GM21786 (cell line): ENCODE data around the gene XPO6.

Source experiments
- ATAC-seq: cut with Tn5 transposase; IDR thresholded peaks from one replicate; pipeline ENCODE4 v1.9.1; 2021; ENCODE audit not compliant: unreplicated experiment

Gene XPO6

DNA sequence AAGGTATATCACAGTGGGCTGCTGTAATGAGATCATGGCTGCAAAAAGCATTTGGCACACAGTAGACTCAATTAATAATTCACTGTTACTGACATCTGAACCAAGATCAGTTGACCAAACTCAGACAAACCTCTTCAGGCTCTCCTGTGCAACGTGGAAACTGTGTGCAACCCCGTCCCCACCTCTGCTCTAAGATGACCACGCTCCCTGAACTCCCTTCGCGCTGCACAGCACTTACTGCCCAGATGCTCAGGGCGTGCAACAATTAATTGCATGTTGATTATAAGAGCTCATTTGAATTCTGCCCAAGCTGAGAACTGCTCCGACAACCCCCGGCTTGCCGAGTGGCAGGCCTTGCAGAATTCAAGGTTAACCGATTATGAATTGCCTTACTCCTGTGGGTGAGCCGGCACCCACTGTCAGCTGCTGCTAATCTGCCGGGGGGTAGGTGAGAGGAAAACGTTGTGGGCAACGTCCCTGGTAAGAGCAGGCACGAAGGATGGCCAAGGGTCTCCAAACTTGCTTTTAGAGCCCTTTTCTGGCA is 147.0 kb downstream of the XPO6 start:
- ATAC-seq, result no peak

DNA sequence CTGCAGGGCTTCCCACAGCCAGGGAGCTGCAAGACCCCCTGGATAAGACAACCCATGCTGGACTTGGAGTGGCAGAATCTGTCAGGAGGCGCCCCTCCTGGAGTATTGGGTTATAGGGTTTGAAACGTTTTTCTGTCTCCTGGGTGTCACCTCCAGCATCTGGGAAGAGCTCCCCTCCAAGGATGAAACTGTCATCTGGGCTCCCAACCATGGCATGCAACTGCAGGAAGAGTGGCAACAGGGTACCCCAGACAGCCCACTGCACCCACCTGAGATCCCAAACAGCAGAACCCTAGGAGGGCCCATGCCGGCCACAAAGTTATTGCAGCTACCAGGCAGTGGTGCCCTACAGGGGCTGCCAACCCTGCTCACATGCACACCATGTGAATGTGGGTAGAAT is 147.6 kb downstream of the XPO6 start:
- no peak for ATAC-seq

DNA sequence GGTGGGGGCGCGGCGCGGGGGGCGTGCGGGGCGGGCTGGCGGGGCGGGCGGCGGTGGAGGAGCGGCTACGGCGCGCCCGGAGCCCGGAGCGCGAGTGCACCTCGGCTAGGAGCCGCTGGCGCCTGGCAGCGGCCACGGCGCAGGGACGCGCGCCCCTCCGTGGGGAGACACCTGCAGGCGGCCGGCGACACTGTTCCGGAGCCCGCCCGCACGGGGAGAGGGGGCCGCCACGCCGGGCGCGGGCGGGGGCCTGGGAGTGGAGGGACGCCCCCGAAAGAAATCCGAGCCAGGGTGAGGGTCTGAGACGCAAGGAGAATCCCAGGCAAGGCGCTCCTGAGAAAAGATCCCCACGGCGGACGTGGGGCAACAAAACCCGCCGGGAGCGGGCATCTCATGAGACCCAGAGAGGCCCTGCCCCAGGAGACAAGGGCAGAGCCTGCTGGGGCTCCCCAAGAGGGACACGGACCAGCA is 148.1 kb downstream of the XPO6 start, which contains the start of gene GSG1L:
Gene GSG1L, minus strand, starts transcription at position 124 of the 471 bp plus-strand sequence. CDS start 290 bp downstream, outside the sequence.
- no peak for ATAC-seq

DNA sequence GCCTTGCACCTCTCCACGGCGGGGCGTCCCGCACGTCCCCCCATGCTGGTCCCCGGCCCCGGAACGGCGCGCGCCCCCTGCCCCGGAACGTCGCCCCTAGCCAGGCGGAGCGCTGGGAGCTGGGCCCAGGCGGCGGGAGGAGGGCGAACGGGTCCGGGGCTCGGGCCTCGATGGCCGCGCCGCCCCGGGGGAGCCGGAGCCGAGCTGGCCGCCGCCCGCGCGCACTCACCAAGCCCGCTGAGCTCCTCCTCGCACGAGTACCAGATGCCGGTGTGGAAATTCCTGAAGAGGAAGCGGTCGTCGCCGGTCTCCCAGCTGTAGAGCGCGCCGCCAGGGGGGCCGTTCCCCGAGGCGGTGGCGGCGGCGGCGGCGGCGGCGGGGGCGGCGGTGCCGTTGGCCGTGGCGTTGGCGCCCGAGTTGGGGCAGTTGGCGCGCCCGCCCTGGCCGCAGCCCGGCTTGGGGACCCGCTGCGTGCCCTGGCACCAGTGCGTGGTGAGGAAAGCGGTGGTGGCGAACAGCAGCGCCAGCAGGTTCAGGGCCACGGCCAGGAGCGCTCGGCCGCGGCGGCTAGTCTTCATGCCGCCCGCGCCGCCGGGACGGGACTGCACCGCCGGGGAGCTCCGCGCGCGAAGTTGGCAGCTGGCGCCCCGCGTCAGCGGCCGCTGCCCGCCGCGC is 148.8 kb downstream of the XPO6 start:
- no peak for ATAC-seq

DNA sequence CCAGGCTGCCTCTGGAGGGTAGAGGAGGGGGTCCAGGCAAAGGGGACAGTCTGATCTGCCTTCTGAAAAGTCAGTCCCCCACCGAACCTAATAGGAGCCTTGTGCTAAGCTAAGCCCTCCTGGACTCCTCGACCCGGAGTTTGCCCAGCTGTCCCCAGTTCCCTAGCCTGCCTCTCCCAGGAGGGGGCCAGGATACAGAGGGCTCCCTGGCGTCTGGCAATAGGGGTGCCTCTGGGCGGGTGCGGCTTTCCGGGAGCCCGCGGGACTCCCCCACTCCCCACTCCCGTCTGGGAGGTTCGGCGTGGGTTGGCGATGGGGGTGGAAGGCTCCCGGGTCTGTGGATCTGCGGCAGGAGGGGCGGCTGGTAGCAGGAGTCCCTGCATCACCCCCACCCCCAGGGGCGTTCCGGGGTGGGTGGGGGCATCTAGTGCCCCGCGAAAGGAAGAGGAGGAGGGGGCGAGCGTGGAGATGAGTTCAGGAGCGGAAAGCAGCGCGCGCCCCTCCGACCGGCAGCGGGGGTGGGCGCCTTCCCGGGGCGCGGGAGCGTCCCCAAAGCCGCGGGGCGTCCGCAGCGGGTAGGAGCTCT is 149.4 kb downstream of the XPO6 start:
- ATAC-seq, result no peak

DNA sequence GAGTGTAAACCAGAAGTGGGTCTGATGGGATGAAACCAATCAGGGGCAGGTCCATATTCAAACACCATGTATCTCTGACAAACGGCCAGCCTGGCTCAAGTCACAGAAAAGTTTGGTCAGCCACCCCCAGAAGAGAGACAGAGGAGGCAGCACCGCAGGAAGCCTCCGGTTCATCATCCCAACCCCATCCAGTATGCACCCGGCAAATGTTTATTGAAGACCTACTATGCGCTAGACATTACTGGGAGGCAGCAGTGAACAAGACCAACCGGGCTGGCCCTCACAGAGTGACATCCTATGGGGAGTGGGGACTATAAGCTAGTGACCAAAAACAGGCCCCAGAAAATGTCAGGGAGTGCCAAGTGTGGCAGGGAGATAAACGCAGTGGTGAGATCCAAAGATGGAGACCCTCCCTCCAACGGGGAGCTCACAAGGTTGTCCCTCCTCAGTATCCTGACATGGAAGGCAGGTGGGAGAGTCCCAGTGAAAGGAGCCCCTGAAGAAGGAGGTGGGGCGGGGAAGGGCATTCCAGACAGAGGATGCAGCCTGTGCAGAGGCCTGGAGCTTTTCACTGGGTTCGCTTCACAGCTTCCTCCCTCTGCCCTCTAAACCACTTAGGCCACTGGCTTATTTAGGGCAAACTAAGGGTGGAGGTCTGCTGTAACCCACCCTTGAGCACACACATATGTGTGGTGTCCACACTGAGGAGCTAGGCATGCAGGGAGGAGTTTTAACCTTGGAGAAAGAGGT is 150.2 kb downstream of the XPO6 start:
- ATAC-seq, result no peak

DNA sequence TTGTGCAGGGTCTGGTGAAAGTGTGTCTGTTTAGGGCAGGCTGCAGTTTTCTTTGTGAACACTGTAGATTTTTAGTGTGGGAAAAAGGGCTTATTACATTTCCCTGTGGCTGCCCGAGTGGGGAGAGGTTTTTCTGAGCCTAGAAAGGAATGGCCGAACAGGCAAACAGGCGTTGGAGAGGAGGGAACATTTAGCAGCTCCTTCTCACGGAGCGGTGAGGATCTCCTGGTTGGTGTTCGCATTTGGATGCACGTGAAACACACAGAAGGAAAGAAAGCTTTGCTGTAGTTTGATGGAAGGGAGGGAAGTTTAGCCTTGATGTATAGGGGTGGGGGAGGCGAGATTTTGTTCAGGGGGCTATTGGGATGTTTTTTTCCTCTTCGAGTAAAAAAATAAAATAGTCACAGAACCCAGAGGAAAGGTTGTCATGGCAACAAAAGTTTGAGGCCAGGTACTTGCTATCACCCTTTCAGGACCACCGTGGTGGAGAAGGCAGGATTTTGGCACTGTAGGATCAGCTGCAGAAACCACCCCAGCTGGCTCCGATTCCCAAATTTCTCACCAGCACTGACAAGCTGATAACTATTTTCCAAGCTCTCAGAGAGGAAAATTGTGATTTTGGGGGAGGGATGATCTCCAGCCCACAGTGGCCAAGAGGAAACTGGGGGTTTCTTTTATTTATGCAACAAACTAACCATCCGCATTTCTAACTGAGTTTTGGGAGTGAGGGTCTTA is 151.8 kb downstream of the XPO6 start:
- ATAC-seq, result no peak

DNA sequence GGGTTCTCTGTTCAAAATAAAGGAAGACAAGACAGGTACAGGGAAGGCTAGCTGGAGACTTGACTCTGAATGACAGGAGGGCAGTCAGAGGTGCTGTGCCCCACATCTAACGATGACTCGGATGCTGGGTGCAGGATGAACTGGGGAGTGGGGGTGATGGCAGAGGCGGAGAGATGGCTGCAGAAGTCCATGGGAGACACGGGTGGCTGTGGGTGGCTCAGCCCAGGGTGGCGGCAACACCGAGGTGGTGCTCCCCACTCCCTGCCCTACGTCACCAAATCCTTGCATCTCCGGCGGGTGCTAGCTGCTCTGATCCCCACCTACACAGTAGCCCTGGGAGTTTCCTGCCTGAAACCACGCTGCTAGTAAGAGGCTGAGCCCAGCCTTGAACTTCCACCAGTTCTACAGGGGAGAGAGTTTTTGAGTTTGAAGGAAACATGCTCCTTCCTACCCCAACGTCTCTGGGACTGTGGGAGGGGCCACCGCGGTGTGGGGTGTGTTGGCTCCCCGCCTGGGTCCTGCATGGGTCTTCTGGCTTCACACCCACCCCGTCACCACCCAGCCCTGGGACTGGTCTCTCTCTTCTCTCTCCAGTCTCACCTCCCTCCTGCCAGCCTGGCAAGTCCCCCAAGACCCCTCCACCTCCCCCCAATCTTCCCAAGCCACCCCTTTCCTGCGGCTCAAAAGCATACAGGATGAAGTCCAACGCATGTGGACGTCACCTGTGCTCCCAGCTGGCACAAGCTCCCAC is 152.8 kb downstream of the XPO6 start:
- no peak for ATAC-seq

DNA sequence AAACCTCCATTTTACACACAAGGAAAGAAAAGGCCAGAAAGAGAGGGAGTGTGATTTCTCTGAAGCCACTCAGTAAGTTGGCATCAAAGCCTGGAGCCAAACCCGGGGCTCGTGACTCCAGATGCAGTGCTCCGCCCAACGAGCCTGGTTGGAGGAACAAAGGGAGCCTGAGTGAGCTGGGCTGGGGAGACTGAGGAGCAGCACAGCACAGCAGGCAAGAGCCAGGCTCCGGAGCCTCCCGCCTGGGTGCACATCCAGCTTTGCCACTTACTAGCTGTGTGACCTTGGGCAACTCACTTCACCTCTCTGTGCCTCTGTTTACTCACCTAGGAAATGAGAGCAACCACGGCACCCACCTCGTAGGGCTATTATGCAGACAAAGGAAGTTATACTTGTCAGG is 153.8 kb downstream of the XPO6 start:
- no peak for ATAC-seq

DNA sequence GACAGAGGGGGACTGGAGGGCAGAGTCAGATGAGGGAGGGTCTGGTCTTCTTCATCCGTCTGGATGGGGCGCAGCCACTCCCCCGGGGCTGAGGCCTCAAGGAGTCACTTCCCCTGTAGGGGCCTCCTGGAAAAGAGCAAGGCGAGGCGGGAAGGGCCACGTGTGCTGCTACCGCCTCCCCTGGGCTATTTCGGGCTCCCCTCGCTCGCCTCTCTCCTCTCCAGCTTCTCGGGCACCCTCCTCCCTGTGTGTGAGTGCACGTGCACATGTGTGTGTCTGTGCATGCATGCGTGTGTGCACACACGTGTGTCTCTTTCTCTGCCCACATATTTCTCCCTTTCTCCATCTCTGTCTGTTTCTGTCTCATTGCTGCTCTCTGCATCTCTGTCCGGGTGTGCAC is 158.3 kb downstream of the XPO6 start:
- no peak for ATAC-seq

DNA sequence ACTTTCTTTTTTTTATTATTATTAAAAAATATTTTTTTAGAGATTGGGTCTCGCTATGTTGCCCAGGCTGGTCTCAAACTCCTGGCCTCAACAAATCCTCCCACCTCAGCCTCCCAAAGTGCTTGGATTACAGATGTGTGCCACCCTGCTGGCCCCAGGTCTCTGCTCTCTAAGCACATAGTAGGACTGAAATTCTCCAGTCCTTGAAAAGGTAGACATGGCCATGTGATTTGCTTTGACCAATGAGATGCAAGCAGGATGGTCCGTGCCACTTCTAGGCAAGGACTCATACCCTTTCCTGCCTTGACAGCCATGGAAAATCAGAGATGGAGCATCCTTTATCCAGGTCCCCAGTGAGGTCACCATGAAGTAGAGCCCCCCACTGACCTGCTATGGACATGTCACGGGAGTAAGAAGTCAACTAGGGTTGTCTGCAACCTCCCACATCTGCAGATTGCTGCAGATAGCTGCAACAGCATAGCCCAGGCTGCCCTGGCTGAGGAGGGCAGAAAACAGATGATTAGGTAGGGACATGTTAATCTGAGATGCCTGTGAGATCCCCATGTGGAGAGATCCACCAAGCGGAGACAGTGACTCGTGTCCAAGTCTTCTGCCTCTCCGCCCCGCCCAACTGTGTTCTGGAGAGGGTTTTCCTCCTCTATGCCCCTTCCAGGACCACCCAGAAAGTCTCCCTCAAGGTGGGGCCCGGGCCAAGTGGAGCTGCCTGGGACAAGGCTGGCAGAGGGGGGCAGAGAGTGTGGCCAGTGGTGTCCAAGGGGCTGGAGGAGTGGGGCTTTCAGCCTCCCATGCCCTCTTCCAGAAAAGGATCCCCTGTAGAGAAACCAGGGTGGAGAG is 159.3 kb downstream of the XPO6 start:
- no peak for ATAC-seq

DNA sequence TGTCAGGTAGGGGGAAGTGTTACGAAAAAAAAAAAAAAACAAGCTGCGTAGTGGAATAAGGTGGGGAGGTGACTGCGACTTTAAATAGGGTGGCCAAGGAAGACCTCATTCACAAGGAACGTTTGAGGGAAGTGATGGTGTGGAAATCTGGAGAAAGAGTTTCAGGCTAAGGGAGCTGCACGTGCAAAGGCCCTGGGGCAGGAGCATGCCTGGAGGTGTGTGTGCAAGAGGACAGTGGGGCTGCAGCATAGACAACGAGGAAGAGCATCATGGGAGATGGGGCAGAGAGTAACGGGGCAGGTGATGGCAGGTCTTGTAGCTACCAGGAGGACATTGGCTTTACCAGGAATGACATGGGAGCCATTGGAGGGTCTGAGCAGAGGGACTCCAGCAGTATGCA is 160.3 kb downstream of the XPO6 start:
- no peak for ATAC-seq
